GM19395 (cell line): ENCODE results near the gene ZNF22.

Source experiments
- ATAC-seq: cut with Tn5 transposase; IDR thresholded peaks from one replicate; pipeline ENCODE4 v1.9.1; 2021; ENCODE audit warnings: mild to moderate bottlenecking, moderate library complexity; ENCODE audit not compliant: unreplicated experiment

Gene ZNF22

DNA sequence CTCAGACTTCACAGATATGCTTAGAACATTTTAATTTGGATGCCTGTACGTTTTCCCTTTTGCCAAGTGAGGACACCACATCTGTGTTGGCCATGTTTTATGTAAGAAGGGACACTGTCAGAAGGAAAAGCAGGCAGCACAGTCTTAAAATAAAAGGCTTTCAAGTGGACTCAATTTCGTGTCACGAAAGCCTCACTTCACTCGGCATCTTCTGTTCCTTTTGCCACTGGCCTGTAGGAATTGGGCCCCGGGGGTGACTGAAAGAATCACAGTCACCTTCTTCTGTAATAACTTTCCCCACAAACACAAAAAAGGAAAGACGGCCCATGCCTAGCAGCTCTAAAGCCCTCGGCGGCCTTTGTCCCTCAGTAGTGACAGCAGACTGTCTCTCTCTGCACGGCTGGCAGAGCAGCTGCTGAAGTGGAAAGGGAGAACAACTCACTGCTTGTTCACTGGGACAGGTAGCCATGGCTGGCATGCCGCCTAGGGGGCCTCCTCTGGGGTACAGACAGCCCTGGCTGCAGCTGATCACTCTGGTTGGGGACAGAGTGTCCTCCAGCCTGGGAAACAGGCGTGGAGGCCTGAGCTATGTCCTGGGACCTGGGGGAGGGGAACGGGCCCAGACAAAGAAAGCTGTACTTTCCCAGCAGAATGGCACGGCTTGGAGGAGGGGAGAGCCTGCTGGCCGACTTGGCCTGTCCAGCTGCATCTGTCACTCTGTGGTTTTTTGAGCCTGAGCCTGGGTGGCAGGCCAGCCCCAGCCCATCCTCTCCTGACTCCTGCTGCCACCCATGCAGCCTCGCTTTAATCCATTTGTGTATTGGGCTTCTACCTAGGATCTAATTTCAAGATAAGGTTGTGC, 36.7 kb upstream of the ZNF22 start:
- ATAC-seq: no peak

DNA sequence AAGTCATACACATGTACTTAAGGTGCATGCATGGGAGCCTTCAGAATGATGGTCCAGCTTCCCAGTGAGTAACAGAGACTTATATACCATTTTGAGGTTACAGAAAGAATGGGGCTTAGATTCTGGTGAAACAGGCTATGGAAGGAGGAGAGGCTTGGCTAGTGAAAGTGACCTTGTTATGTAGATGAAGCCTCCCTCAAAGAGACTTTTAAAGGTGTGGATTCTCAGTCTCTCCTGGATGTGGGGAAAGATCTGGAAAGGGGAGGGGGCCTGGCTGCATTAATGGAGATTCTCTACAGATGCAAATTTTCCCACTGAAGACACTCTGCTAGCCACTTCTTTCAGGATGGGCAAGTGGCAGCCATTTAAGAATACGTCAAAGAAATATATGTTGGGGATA, 35.6 kb upstream of the ZNF22 start:
- ATAC-seq: no peak

DNA sequence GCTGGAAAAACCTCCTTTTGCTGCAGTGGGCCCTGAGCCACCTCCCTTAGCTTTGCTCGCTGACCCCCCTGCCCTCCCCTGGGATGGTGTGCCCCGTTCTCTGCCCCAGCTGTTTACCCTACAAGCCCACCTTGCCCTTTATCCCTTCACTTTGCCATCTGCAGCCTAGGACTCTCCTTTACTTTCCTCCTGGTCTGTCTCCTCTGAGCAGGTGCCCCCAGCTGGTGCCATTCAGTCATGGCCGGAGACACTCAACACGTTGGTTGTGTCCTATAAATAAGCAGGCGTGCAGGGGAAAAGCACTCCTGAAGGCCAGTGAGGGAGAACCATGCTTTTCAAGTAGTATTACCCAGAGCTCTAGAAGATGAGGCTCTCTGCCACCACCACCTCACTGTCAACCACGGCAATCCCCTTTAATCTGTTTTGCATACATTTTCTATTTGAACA, 35.0 kb upstream of the ZNF22 start:
- ATAC-seq: peak; percentile 29

DNA sequence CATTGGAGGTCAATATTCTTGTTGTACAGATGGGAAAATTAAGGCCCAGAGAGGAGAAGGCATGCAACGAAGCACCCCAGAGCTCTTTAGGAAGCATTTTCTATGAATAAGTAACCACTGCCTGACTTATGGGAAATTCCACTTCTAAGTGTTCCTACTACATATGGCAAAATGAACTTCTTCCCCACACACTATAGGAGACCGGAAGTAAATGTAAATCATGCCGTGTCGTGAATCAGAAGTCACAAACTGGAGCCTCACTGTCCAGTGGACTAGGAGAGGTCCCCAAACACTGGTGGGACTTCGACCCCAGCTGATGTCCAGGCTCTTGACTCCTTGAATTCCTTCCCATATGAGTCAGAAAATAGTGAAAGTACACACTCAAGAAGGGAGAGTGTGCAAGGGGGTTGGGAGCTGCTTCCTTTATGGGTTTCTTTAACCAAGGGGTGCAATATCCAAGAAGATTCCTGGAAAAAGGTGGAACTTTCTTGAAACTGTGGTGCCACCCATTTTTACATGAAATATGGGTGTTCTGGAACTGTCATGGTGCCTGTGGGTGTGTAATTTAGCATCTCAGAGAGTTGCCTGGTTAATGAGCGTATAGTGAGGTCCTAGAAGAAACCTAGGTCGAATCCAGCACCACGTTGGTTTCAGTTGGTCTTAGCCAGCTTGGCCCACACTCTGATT, 34.5 kb upstream of the ZNF22 start:
- peak; percentile 40 for ATAC-seq

DNA sequence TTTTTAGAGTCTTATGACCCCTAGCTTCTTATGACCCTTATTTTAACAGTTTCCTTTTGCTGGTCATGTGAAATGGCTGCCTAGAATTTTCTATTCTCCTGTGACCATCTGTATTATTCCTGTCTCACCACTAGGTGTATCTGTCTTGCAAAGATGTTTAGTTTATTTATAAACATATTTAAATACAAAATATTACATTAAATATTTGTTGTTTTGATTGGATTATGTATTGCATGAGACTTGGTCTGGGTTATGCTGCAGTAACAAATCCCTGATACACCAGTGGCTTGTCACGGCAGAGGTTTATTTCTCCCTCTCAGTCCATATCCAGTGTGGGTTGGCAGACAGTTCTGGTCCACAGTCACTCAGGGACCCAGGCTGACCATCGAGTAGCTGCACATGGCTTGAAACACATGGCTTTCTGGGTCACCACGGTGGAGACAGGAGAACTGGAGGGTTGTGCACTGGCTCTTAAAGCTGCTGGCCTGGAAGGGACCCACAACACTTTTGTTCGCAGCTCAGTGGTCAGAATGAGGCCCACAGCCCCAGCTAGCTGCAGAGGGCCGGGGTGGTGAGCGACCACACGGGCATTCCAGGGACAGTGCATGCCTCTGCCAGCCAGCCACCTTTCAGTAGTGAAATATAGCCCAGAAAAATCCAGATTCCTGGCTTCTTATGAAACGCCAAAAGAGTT, 33.8 kb upstream of the ZNF22 start:
- ATAC-seq: no peak

DNA sequence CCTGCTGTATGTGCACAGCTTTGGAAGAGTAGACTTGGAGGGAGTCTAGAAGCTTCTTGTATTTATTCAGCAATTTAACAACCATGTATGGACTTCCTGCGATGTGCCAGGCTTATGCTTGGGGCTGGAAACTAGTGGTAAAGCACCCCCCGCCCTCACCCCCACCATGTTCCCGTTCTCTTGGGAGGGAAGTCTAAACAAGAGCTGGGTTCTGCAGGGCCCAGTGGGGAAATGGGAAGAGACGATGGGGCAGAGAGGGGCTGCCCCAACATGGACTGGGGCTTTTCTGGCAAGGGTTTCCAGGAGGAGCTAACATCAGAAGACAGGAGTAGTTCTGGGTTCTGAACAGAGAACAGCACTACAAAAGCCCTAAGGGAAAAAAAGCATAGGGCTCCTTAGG, 33.1 kb upstream of the ZNF22 start:
- no peak for ATAC-seq

DNA sequence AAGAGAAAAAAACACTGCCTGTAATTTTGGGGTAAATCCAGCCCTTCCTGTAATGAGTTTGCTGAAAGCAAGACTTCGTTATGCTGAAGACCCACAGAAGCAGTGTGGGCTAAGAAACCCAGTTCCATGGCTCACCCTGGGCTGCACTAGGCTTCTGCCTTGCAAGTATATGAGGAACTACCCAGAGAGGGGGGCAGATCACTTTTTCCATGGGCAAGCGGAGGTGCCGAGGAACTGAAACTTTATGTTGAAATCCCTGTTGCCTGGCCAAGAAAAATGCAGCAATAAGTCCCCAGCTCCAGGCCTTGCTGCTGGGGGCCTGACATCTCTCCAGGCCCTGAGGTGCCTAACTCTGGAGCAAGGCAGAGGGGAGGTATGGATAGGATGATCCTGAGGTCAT, 32.6 kb upstream of the ZNF22 start:
- no peak for ATAC-seq

DNA sequence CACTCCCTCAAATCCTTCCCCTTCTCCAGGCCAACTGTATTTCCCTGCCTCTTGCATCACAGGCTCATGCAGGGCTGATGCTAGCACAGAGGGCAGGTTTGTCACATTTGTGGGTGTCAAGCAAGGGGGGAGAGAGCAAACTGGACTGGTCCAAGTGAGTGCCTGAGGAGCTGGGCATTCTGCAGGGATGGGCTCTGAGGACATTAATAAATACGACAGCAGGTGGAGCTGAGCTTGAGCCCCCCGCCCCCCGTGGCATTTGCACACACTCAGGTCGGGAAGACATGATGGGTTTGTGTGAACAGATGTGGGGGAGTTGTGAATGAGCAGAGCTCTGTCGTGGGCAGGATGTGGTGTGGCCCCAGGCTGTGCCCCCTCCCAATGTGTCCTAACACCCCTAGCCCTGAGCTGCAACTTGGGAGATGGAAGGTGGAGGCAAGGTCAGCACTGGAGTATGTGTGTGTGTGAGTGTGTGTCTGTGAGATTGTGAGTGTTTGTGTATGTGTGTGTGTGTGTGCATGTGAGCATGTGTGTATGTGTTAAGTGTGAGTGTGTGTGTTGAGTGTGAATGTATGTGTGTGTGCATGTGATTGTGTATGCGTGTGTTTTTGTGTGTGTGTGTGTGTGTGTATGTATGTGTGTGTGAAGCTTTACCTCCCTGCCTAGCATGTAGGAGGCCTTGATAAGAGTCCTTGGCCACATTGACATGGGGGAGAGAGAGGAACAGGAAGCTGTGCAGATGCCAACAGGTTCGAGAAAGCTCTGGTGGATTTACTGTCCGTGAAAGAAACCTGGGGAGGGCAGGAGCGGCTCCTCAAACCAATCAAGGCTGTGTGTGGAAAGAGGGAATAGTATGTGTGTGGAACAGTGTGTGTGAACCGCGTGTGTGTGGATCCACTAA, 32.0 kb upstream of the ZNF22 start:
- ATAC-seq: no peak

DNA sequence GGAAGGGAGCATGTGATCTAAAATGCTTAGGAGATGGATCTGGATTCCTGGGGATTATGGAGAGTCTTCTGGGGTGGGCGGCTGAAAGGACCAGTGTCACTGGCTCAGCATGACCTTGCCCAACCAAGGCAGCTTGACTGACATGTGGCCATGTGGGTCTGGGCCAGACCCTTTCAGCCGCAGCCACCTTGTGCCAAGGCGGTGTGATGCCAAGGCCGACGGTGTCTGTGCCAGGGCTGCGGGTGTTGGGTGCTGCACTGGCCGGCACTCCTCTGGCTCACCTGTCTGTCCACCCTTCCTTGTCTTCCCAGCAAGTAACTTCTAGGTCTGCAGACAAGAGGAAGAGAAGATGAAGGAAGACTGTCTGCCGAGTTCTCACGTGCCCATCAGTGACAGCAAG, 30.9 kb upstream of the ZNF22 start:
- no peak for ATAC-seq

DNA sequence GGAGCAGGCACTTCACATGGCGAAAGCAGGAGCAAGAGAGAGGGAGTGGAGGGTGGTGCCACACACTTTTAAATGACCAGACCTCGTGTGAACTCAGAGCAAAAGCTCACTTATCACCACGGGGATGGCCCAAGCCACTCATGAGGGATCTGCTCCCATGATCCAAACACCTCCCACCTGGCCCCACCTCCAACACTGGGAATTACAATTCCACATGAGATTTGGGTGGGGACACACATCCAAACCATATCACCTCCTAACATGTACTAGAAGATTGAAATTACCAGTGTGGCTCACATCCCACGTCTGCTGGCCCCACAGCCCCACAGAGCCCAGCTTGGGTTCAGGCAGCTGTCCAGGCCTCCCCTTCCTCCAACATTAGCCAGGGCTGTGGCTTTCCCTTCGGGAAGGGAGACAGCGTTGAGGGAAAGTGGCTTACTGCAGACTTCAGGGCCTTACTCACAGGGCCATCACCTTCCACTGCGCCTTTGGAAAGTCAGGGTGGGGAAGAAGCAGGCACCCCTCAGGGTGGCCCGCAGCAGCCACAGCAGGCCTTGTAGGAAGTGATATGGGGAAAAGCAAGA, 29.8 kb upstream of the ZNF22 start:
- ATAC-seq: no peak

DNA sequence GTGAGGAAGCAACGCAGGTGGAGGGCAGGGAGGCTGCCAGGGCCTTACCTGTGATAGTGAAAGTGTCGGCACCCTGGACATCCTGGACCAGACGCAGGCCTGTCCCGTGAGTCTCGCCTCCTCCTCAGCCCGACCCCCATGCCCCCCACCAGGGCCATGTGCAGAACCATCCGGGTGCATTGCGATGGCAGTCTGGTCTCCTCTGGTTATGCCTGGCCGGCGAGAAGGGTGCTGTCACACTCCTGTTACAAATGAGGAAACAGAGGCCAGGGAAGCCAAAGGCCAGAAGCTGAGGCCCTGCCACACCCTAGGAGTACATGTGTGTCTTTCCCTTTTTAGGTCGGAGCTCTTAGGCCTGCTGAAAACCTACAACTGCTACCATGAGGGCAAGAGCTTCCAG, 29.3 kb upstream of the ZNF22 start:
- no peak for ATAC-seq

DNA sequence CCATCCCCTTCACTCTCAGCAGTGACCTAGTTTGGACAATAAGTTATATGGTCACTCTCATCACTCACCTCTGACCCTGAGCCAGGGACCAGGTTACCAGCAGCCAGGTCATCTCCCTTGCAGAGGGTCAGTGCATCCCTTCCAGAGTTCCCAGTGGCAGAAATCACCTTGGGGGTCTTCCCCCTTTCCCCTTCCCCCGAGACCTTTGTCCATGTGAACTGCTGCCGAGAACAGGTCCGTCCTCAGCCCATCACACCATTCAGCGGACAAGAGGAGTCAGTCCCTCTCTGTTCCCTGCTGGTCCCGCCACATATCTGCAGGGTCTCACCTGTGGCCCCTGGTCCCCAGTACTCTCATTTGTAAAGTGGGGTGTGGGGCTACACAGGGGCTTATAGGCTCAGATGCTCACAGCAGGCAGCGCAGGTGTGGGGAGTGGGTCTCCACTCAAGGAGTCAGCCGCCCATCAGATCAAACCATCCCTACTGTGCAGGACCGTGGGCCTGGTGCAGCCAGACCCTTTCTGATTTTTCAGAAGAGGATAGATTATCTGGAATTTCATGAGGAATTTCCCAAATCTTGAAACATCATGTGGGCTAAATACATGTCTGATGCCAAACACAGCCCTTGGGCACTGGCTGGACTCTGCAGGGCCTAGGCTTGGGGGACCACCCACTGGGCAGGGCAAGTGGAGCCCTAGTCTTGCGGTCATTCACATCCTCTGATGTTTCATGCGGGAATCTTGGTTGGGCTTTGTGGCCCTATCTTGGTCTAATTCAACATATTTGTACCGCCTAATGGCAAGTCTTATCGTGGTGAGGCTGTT, 28.6 kb upstream of the ZNF22 start:
- ATAC-seq: no peak

DNA sequence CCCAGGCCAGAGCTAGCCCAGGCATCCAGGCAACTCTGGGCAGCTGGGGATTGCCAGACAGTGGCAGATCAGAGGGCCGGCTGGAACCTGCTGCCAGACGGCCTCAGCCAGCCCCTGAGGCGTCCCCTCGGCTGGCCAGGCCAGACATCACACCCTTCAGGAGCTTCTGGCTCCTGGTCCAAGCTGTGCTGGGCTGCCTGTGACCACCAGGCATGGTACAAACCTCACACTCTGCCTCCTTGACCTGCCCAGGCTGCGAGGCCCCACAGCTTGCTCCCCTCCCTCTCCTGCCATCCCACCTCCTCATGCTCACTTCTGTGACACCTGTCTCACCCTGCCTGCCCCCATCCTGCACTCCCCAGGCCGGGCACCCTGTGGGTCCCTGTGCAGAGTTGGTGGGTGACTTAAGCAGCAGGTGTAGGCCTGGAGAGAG, 27.8 kb upstream of the ZNF22 start:
- no peak for ATAC-seq

DNA sequence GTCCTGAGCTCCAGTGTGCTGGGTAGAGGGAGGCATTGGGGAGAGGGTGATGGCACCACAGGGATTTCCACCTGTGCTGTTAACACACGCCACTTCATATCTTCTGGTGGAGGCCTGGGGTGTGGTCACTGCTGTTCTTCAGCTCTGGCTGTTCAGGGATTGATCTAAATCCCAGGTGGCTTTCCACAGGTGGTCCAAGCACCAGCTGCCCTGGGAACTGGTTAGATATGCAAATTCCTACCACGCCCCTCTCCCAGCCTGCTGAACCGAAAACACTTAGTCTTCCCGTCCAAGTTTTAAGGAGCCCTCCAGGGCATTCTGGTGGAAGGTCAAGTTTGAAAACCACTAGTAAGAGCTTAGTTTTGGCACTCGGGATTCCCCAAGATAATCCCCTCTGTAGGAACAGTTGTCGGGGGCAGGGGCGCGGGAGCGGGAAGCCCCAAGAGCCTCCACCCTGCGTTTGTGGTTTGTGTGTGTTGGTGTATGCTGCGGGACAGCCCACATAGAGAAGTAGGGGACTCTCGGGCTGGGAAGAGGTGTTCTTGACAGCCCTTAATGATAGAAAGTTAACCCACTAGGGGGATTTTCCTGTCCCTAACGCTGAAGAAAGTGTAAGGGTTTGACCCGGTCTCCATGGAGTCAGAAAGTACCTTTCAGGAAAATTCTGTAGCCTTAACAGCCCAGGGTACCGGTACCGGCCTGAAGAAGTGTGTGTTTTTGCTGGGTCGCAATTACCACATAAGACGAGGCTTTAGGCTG, 27.2 kb upstream of the ZNF22 start:
- peak; percentile 33 for ATAC-seq

DNA sequence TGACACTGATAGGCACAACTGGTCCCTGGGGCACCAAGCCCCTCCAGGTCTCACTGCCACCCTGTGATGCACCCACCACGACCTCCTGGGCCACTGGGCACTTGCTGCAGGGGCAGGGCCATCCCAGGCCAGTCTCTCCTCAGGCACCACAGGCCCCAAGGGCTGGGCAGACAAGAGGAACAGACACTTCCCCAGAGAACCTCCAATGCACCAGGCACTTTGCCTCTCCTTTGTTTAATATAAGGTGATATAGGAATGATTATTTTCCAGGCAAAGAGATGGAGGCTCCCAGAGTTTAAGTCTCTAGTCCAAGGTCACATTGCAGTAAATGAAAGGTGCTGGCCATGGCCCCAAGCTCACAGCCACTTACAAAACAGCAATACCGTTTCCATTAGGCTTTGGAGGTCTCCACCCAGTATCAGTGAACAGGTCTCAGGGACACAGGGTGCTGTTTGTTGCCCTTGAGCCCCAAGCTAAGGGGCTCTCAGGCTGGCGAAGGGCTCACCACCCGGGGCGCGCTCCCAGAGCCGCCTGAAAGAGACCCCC, 26.6 kb upstream of the ZNF22 start:
- peak; percentile 2 for ATAC-seq

DNA sequence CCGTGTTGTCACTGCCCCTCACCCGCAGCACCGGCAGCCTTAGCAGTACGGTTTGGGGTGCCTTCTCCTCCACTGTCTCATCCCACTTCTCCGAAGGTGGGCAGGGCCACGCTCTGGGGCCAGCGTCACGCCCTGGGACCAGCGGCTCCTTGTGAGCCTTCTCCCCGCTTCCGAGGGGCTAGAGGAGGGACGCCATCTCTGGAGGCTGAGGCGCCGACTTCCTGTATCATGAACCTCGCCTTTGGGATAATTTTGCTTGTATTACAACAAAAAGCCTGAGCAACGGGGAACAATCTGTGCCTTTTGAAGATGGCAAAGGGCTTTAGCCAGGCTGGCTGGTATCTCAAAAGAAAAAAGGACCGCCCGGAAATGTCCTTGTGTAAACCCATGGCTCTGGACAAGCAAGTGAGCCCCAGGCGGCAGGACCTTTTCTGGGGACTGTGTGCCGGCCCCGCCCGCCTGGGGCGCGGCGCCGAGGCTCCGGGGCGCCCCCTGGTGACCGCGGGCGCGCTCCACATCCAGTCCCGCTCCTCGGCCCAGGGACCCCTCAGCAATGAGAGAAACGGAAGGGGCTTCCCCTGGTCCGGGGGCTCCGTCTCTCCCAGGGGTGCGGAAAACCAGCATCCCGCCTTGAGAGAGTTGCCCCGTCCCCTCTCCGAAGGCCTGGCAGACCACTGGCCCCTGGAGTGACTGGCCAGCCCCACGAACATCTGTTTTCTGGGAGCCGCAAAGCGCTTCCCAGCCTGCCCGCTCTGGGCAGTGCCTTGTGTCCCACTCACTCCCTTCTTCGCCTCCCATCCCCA, 25.9 kb upstream of the ZNF22 start:
- peak; percentile 66 for ATAC-seq

DNA sequence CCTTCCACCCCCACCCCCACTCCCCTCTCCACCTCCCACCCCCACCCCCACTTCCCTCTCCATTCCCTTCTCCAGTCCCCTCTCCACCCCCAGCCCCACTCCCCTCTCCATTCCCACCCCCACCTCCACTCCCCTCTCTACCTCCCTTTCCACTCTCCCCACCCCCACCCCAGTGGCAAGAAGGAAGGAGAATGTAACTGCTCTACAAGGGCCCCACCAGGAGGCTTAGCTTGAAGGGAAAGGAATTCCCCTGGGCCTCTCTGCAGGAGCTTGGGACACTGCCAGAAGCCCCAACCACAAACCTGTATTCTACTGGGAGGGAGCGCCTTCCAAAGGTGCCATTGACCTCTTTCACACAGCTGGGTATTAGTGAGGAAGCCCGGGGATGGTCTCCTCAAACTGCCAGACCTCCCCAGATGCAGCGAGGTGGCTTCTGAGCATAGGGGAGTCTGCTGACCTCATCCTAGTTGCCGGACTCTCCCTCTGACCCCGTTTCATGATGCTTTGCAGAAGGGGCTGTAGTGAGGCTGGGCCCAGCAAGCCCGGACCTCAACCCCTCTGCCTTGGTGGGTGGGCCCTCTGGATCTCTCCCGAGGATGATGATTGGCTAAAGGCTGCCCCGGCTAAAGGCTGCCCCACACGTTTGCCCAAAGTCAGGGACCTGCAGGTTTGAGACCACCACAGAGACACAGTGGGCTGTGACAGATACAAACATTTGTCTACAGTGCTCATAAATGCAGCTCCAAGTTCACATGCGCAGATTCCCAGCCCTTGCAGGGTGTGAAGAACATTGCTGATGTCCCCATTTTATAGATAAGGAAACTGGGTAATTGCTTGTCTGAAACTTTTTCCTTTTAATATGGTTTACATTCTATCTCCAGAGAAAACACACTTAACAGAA, 25.0 kb upstream of the ZNF22 start:
- no peak for ATAC-seq
